GM12801 (cell line): ENCODE results near the gene LARP1.

Experiments used
- TF ChIP-seq, protein P1 (sequence below): IDR thresholded peaks from one replicate; pipeline ENCODE4 v1.5.1; 2011; ENCODE audit warnings: control low read depth; ENCODE audit not compliant: insufficient read length; ENCODE audit errors: extremely low read depth

Gene LARP1

GRCh38 chr5:154741415-154741814, 13.8 kb upstream of the LARP1 start:
- TF ChIP-seq, protein P1, sequence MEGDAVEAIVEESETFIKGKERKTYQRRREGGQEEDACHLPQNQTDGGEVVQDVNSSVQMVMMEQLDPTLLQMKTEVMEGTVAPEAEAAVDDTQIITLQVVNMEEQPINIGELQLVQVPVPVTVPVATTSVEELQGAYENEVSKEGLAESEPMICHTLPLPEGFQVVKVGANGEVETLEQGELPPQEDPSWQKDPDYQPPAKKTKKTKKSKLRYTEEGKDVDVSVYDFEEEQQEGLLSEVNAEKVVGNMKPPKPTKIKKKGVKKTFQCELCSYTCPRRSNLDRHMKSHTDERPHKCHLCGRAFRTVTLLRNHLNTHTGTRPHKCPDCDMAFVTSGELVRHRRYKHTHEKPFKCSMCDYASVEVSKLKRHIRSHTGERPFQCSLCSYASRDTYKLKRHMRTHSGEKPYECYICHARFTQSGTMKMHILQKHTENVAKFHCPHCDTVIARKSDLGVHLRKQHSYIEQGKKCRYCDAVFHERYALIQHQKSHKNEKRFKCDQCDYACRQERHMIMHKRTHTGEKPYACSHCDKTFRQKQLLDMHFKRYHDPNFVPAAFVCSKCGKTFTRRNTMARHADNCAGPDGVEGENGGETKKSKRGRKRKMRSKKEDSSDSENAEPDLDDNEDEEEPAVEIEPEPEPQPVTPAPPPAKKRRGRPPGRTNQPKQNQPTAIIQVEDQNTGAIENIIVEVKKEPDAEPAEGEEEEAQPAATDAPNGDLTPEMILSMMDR = no peak

DNA sequence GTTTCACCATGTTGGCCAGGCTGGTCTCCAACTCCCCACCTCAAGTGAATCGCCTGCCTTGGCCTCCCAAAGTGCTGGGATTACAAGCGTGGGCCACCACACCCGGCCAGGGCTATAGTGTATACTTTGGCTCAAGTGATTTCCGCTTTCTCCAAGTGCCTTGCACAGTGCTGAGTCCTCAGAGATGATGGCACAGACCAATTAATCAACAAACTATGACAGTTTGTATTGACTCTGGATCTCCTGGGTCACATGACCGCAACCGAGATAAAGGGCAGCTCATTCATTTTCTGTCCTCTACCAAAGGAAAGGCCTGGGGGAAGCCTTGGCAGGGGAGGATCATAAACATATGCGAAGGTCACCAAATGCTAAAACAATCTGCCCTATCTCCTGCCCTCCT, 11.4 kb upstream of the LARP1 start:
- TF ChIP-seq, protein P1 = no peak

- TF ChIP-seq, protein P1 = no peak
Observed at GRCh38 chr5:154745349-154745748, 9.8 kb upstream of the LARP1 start.

- TF ChIP-seq, protein P1 = no peak
Observed at GRCh38 chr5:154749491-154749890, 5.7 kb upstream of the LARP1 start.

- TF ChIP-seq, protein P1 = no peak
Observed at GRCh38 chr5:154751854-154752253, 3.3 kb upstream of the LARP1 start.

DNA sequence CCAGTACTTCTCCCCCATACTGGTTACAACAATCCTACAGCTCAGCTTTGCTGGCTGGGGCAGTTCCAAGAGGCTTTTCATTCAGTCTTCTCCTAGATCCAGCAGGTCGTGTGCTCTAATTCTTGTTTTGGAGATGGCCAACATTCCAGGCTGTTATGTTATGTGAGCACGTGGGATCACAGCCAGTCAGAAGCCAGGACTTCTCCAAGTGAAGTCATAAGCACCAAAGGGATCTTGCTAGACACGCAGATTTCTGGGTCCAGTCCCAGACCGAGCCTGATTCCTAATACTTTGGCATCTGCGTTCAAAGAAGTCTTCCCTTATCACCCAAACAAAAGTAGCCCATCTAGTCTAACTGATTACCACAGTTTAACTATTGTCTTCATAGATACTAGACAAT, 1.4 kb upstream of the LARP1 start:
- TF ChIP-seq, protein P1 = no peak

DNA sequence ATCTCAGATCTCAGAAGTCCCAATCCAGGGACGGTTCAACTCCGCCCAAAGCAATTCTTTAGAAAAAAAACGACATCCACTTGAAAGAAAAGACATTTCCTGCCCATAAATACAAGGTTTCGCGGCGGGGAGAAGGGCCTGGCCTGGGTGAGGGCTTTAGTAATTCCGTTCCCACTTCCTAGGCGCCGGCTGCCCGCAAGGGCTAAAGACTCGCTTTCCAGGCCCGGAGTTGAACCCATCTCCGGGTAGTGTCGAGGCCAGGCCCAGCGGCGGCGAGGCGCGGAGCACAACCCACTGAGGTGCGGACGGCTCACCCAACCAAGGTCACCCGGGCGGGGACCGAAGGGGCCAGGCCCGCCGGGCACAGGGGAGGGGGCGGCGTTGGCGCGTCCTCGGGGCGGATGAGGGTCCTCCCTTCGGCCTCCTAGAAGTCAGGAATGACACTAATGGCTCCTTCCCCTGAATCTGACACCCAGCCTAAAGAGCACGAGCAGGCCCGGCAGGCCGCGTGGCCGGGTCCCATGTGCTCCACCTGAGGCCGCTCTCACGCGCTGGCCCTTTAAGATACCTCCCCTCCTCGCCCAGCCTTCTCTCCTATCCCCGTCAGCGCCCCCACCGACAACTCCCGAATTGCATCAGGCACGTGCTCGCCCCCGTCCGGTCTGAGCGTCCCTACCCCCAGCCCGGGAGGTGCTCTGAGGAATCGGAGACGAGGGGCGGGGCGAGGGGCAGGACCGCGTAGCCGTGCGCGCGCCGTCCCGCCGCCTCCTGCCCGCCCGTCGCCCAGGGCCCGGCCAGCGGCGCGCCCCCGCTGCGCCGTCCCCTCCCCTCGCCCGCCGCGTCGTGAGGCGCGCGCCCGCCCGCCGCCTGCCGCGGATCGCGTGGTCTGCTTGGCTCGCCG, 467 bp upstream of the LARP1 start:
- TF ChIP-seq, protein P1 = no peak
